HEK293 (cell line): Measurements from ENCODE around the gene HMGB2.

ENCODE experiments used
- REST ChIP-seq: fragments of 450-650 bp; formaldehyde crosslinking; IDR thresholded peaks from 2 replicates; pipeline ENCODE4 v1.5.1; 2016; ENCODE audit warnings: missing biosample characterization, missing genetic modification characterization
- SCRT1 ChIP-seq: fragments of 450-650 bp; formaldehyde crosslinking; IDR thresholded peaks from 2 replicates; pipeline ENCODE4 v1.5.1; 2016; ENCODE audit warnings: missing biosample characterization, missing genetic modification characterization, borderline replicate concordance
- ZBTB20 ChIP-seq: fragments of 450-650 bp; formaldehyde crosslinking; IDR thresholded peaks from 2 replicates; pipeline ENCODE4 v1.5.1; 2016; ENCODE audit warnings: missing biosample characterization, missing genetic modification characterization
- ZNF174 ChIP-seq: fragments of 450-650 bp; formaldehyde crosslinking; IDR thresholded peaks from 2 replicates; pipeline ENCODE4 v1.5.0; 2017; ENCODE audit warnings: missing biosample characterization, mild to moderate bottlenecking, missing genetic modification characterization
- ZNF274 ChIP-seq, 2 experiments: fragments of 200-500 bp in 1 of 2; fragments of 450-650 bp in 1 of 2; sonication (Bioruptor generic) in 1 of 2; formaldehyde crosslinking in 1 of 2; IDR thresholded peaks; 2 replicates each; pipeline versions ENCODE4 v1.5.1 to v1.6.1; 2014 to 2016; ENCODE audit warnings: borderline replicate concordance in 1 of 2, inconsistent platforms in 1 of 2, low read length in 1 of 2, missing biosample characterization in 1 of 2, missing genetic modification characterization in 1 of 2
- ZNF311 ChIP-seq: fragments of 450-650 bp; formaldehyde crosslinking; IDR thresholded peaks from 2 replicates; pipeline ENCODE4 v1.5.1; 2017; ENCODE audit warnings: missing biosample characterization, missing genetic modification characterization, borderline replicate concordance
- TF ChIP-seq, protein P1 (sequence below): fragments of 450-650 bp; formaldehyde crosslinking; IDR thresholded peaks from 2 replicates; pipeline ENCODE4 v1.5.1; 2016; ENCODE audit warnings: missing biosample characterization, missing genetic modification characterization

- TF ChIP-seq ZNF274 (IDR thresholded peaks at IDR 0.05; ENCODE audit: low read length) (no peak), ZNF274 (tag by site-specific recombination; IDR thresholded peaks at IDR 0.05; ENCODE audit: borderline replicate concordance) (no peak), REST (tag by site-specific recombination) (no peak), ZNF311 (tag by site-specific recombination) (no peak), SCRT1 (tag by site-specific recombination) (no peak), ZNF174 (tag by site-specific recombination) (no peak), ZBTB20 (tag by site-specific recombination) (no peak)
- TF ChIP-seq, protein P1, sequence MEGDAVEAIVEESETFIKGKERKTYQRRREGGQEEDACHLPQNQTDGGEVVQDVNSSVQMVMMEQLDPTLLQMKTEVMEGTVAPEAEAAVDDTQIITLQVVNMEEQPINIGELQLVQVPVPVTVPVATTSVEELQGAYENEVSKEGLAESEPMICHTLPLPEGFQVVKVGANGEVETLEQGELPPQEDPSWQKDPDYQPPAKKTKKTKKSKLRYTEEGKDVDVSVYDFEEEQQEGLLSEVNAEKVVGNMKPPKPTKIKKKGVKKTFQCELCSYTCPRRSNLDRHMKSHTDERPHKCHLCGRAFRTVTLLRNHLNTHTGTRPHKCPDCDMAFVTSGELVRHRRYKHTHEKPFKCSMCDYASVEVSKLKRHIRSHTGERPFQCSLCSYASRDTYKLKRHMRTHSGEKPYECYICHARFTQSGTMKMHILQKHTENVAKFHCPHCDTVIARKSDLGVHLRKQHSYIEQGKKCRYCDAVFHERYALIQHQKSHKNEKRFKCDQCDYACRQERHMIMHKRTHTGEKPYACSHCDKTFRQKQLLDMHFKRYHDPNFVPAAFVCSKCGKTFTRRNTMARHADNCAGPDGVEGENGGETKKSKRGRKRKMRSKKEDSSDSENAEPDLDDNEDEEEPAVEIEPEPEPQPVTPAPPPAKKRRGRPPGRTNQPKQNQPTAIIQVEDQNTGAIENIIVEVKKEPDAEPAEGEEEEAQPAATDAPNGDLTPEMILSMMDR (tag by site-specific recombination) = no peak
These were observed 26.4 kb downstream of the HMGB2 start for GRCh38 chr4:173307778-173308177.
